HEK293 (cell line): ENCODE data around the gene ADAM19.
A peak's percentile ranks its signal among the peaks of the same experiment; 100 is the strongest.

Source experiments
- CTCF ChIA-PET: fragments of 350-600 bp; formaldehyde crosslinking; extraction: SDS; loops from one replicate; lab custom pipeline; 2021; ENCODE audit warnings: antibody characterized with exemption; lab: Yijun Ruan, JAX
- POLR2A ChIA-PET: fragments of 300-600 bp; formaldehyde crosslinking; extraction: SDS; loops from one replicate; lab custom pipeline; 2020; ENCODE audit warnings: antibody characterized with exemption, inconsistent platforms; lab: Yijun Ruan, JAX
- H3K27ac ChIP-seq: fragments of 200-500 bp; sonication (Bioruptor generic); 2 replicates; pipeline ENCODE4 v1.5.1; 2014; ENCODE audit warnings: low read depth, low read length, control low read depth, inconsistent platforms; ENCODE audit errors: extremely low read depth
- H3K36me3 ChIP-seq, 2 experiments: fragments of 200-500 bp in 1 of 2; sonication (Bioruptor generic) in 1 of 2; 1 replicate in 1 of 2; 2 replicates in 1 of 2; pipeline ENCODE4 v1.5.1; 2014 to 2017; ENCODE audit warnings: inconsistent platforms in 2 of 2, low read length in 2 of 2; ENCODE audit not compliant: control insufficient read depth in 2 of 2, insufficient read depth in 1 of 2
- H3K4me1 ChIP-seq: fragments of 200-500 bp; sonication (Bioruptor generic); 2 replicates; pipeline ENCODE4 v1.5.1; 2014; ENCODE audit warnings: mild to moderate bottlenecking, low read length, inconsistent platforms; ENCODE audit not compliant: control insufficient read depth, insufficient read depth
- H3K4me3 ChIP-seq: 2 replicates; pipeline ENCODE4 v1.5.1; 2011; ENCODE audit warnings: low read depth, mild to moderate bottlenecking, control low read depth, low read length, moderate library complexity
- H3K9me3 ChIP-seq: fragments of 200-500 bp; sonication (Bioruptor generic); 2 replicates; pipeline ENCODE4 v1.5.1; 2014; ENCODE audit warnings: low read depth, low read length, inconsistent platforms; ENCODE audit not compliant: control insufficient read depth, insufficient read depth
- ELK4 ChIP-seq: IDR thresholded peaks from 2 replicates; pipeline ENCODE4 v1.6.1; 2011; ENCODE audit warnings: mild to moderate bottlenecking, low read depth, low read length, borderline replicate concordance
- GLI4 ChIP-seq: fragments of 450-650 bp; formaldehyde crosslinking; IDR thresholded peaks from 2 replicates; pipeline ENCODE4 v1.5.1; 2016; ENCODE audit warnings: missing biosample characterization, missing genetic modification characterization
- HIC1 ChIP-seq: fragments of 450-650 bp; formaldehyde crosslinking; IDR thresholded peaks from 2 replicates; pipeline ENCODE4 v1.5.1; 2016; ENCODE audit warnings: missing biosample characterization, missing genetic modification characterization
- KLF1 ChIP-seq: fragments of 450-650 bp; formaldehyde crosslinking; IDR thresholded peaks from 2 replicates; pipeline ENCODE4 v1.5.1; 2016; ENCODE audit warnings: missing biosample characterization, missing genetic modification characterization
- MYNN ChIP-seq: fragments of 450-650 bp; formaldehyde crosslinking; IDR thresholded peaks from 2 replicates; pipeline ENCODE4 v1.5.1; 2016; ENCODE audit warnings: missing biosample characterization, missing genetic modification characterization, borderline replicate concordance
- PRDM10 ChIP-seq: fragments of 450-650 bp; formaldehyde crosslinking; IDR thresholded peaks from 2 replicates; pipeline ENCODE4 v1.5.1; 2016; ENCODE audit warnings: missing biosample characterization, missing genetic modification characterization
- ZFP41 ChIP-seq: fragments of 450-650 bp; formaldehyde crosslinking; IDR thresholded peaks from 2 replicates; pipeline ENCODE4 v1.5.1; 2016; ENCODE audit warnings: missing biosample characterization, missing genetic modification characterization, borderline replicate concordance
- ZIC2 ChIP-seq: fragments of 450-650 bp; formaldehyde crosslinking; IDR thresholded peaks from 2 replicates; pipeline ENCODE4 v1.5.1; 2016; ENCODE audit warnings: missing biosample characterization, missing genetic modification characterization
- ZNF148 ChIP-seq: fragments of 450-650 bp; formaldehyde crosslinking; IDR thresholded peaks from 2 replicates; pipeline ENCODE4 v1.5.0; 2017; ENCODE audit warnings: missing biosample characterization, missing genetic modification characterization, borderline replicate concordance
- ZNF155 ChIP-seq: fragments of 450-650 bp; formaldehyde crosslinking; IDR thresholded peaks from 2 replicates; pipeline ENCODE4 v1.5.1; 2016; ENCODE audit warnings: missing biosample characterization, missing genetic modification characterization
- ZNF239 ChIP-seq: fragments of 450-650 bp; formaldehyde crosslinking; IDR thresholded peaks from 2 replicates; pipeline ENCODE4 v1.5.1; 2016; ENCODE audit warnings: missing biosample characterization, missing genetic modification characterization
- ZNF280C ChIP-seq: fragments of 450-650 bp; formaldehyde crosslinking; IDR thresholded peaks from 2 replicates; pipeline ENCODE4 v1.5.1; 2016; ENCODE audit warnings: missing biosample characterization, missing genetic modification characterization
- ZNF311 ChIP-seq: fragments of 450-650 bp; formaldehyde crosslinking; IDR thresholded peaks from 2 replicates; pipeline ENCODE4 v1.5.1; 2017; ENCODE audit warnings: missing biosample characterization, missing genetic modification characterization, borderline replicate concordance
- ZNF366 ChIP-seq: fragments of 450-650 bp; formaldehyde crosslinking; conservative IDR thresholded peaks from 2 replicates; pipeline ENCODE4 v1.5.1; 2016; ENCODE audit warnings: missing biosample characterization, missing genetic modification characterization
- ZNF398 ChIP-seq: fragments of 450-650 bp; formaldehyde crosslinking; IDR thresholded peaks from 2 replicates; pipeline ENCODE4 v1.5.1; 2017; ENCODE audit warnings: missing biosample characterization, missing genetic modification characterization
- ZNF488 ChIP-seq: fragments of 450-650 bp; formaldehyde crosslinking; IDR thresholded peaks from 2 replicates; pipeline ENCODE4 v1.5.1; 2016; ENCODE audit warnings: missing biosample characterization, missing genetic modification characterization
- ZNF560 ChIP-seq: fragments of 450-650 bp; formaldehyde crosslinking; IDR thresholded peaks from 2 replicates; pipeline ENCODE4 v1.5.1; 2017; ENCODE audit warnings: missing biosample characterization, missing genetic modification characterization, borderline replicate concordance
- ZNF707 ChIP-seq: fragments of 450-650 bp; formaldehyde crosslinking; IDR thresholded peaks from 2 replicates; pipeline ENCODE4 v1.5.1; 2016; ENCODE audit warnings: missing biosample characterization, missing genetic modification characterization

The ADAM19 gene

GRCh38 chr5:157494178-157494832, 81.3 kb downstream of the ADAM19 start:
- Histone ChIP-seq H3K9me3 (no peaks in the 10 kb centered on the region), H3K36me3 (no peaks in the 10 kb centered on the region), H3K4me1 (no peaks in the 10 kb centered on the region), H3K4me3 (no peak overlapping the region), H3K27ac (no peak overlapping the region)
- ChIA-PET CTCF (no interaction called here), POLR2A (no interaction called here)
- TF ChIP-seq ZNF366 (tag by site-specific recombination) = peak; percentile 83
- no peak for TF ChIP-seq ZFP41 (tag by site-specific recombination)

- POLR2A ChIA-PET = no interaction called here
- H3K4me1 ChIP-seq = no peaks in the 10 kb centered on the region
- no peaks in the 10 kb centered on the region for H3K9me3 ChIP-seq
- no peaks in the 10 kb centered on the region for H3K36me3 ChIP-seq
- no peak overlapping the region for H3K4me3 ChIP-seq
- CTCF ChIA-PET = interaction anchor here (0.5 to 1.3 kb wide), 4 partner anchors 8 to 169 kb away, joined by 3 to 4 read pairs (median 3); no protein-coding TSS in a partner anchor
- no peak overlapping the region for H3K27ac ChIP-seq
- TF ChIP-seq ZNF707 (no peak), HIC1 (tag by site-specific recombination) (no peak), GLI4 (tag by site-specific recombination) (no peak), ZNF488 (tag by site-specific recombination) (no peak), PRDM10 (tag by site-specific recombination) (no peak), ZIC2 (tag by site-specific recombination) (no peak), KLF1 (tag by site-specific recombination) (no peak), ZNF311 (tag by site-specific recombination) (no peak), ZNF280C (tag by site-specific recombination) (no peak), ZNF366 (tag by site-specific recombination) (no peak), ZNF239 (no peak), ZNF155 (tag by site-specific recombination) (no peak), ZNF560 (tag by site-specific recombination) (no peak), MYNN (tag by site-specific recombination) (no peak), ZNF398 (no peak), ELK4 (no peak), ZNF148 (tag by site-specific recombination) (no peak)
These were observed 82.7 kb downstream of the ADAM19 start for GRCh38 chr5:157492886-157493285.
